ENCODE results near the gene CPE.
A peak's percentile ranks its signal among the peaks of the same experiment; 100 is the strongest.
"Not testable (repeated sequence)": the region's sequence is repeated elsewhere in the genome, so short reads cannot be mapped to it uniquely, and the experiment has no call there.

CPE gene

DNA sequence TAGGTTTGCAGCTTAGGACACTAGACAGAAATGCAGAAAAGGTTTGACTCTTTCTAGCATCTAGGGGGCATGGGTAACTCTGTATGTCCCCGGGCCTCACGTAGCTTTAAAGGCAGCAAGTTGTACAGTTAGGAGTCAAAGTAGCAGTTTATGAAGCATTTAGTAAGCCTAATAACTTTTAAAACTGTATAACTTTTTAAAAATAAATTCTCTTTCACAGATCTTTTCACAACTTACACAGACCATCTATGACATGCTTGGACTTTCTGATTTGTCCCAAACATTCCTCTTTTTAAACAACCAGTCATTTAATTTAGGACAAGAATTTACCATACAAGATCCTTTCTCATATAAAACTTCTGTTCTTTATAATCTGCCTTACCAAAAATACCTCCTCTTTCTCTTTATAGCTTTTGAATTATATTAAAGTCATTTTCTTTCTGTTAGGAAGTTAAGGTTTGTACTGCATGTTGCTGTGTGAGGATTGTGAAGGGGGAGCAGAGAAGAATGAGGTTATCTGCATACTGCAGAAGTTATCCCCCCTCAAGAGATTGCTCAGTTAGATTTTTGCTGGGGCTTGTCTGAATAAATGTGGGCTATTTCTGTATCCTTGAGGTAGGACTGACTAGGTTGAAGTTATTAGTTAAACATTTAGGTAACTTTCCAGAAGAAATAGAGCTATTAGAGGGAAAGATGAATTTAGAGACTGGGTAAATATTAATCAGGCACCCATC lies 94.3 kb downstream of the CPE start:
- no peak for DNase-seq

DNA sequence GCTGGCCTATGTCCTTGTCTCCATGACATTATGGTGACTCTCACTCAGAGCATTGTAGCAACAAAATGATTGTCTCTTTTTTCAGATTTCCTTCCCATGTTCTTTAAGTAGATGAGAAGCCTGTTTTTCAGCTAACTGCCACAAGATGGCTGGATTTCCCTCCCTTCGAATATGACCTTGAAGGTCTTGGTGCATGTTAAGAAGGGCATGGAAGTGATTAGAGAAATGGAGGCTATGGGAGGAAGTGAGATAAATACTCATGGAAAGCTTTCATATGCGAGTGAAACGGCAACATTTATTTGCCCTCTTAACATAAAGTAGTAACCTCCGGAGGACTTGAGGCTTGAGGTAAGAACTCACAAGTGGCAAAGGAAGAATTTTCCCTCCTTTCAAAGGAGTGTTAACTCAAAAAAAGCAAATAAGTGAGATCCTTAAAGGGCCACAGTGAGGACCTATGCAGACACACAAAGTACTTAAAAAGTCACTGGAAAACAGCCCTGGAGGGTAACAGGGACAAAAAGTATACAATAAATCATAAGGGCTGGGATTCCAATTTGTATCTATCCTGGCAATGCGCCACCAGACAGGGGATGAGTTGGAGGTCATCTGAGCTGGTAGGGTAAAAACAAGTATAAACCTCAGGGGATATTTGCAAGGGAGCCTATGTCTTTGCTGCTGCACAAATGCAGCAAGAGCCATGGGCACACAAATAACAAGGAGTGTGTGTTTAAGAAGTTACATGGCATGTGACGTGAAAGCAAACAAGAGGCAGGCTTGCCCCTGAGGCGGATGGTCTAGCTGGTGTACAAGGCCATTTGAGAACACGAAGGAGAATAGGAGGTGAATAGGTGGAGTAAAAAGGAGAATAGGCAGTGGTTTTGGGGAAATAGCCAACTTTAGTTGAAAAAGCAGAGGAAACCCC lies 96.2 kb downstream of the CPE start:
- DNase-seq = no peak

DNA sequence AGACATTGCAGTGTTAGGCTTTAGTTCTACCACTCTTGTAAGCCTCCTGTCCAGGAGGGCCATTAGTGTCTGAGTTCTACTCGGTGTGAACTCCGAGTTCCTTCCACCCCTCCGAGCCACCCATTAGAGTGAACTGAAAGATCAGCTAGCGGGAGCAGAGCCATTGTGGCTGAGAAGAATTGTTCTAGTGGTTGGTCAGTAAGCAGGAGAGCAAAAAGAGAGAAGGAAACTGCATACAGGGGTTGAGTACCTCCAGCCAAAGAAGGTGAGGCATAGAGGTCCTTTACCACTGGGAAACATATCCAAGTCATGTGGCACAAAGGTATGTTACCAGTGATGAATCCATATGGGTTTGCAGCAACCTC lies 96.9 kb downstream of the CPE start:
- DNase-seq = no peak

DNA sequence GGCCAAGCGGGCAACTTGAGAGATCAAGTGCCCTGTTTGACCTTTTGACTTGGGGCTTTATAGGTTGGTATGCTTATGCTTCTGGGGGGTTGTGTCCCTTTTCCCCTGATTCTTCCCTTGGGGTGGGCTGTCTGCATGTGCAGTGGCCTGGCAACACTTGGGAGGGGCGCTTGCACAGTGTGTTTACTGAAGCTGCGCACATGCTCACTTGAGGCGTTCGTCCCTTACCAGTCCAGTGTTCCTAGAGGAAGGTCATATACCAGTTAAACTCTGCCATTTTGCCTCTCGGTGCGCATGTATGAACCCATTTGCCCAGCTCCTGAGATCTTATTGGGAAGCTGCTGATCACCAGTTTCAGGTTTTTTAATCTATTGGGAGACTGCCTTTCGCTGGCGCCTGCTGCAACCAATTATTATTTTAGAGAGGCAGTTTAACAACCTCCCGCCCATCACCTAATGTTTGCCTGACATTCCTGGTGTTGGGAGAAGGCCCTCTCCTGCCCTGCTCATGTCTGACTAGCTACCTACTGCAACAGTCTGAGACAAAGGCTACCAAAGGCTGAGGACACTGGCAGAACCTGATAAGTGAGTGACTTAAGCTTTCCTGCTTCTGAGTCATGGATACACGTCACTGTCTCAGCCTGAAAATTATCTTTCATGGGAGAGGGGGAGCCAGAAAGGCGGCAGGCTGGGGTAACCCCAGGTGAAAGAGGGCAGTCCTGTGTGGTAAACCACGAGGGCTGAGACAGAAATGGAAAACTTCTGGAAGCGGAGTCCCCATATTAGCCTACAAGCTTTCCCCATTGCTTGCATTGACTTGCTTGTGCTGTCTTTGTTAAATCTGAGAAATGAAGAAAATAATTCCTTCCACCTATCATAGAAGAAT lies 97.6 kb downstream of the CPE start:
- DNase-seq = no peak

DNA sequence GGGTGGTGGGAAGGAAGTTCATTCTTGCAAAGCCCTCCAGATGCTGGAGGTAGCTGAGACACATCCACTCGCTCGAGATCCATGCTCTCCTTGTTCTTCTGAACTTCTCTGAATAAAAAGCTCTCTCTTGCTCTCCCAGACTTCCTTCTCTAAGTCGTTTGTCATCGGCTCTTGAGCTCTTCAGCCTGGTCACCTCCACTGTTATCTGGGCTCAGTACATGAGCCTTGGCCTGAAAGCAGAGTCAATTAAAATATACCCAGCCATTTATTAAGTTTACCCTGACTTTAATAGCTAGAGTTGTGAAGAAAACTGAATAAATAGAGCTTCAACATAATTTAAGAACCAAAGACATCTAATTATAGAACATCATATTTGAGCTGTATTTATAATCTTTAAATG lies 99.0 kb downstream of the CPE start:
- DNase-seq = no peak

DNA sequence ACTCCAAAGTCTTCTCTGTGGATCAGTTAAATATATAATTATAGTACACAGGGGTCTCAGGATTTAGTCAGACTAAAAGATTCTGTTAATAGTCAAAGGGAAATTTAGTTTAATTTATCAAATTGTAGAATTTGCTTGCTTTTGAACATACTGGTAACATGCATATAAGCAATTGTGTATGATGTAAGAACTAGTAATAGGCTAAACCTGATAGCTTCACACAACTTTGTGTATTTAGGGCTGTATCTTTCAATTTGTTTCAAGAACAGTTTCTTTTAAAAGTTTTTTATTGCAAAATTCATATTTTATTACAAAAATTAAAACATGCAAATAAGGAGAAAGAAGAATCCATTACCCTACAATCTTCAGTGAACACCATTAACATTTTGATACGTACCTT lies 99.5 kb downstream of the CPE start:
- no peak for DNase-seq

DNA sequence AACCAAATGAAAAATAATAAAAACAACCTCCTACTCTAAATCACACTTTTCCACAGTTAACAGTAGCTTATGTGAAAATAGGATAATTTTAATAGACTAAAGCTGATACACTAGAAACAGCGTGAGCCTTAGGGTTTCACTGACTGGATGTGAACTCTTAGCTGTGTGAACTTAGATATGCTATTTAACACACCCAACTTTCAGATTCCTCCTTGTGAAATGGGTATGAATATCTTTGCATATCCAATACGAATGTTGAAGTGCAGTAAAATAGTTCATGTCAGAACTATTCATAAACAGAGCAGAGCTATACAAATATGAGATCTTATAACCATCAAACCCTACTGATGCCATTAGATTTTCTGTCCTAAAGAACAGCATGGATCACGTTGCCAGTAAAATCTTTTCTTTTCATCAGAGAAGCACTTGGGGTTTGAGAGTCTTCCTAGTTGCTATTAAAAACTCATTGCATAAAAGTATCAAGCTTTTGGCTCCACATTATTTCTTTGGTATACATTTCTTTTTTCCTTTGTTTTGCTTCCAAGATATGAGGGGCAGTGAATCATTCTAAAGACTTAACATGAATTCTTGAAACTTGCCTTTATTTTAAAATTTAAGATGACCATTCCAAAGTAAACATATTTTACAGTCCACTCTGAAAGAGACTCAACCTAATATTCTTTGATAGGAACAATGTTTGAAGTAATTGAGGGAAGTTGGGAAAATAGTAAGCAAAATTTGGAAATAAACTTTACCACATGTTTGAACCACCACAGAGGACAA lies 102.4 kb downstream of the CPE start:
- no peak for DNase-seq

DNA sequence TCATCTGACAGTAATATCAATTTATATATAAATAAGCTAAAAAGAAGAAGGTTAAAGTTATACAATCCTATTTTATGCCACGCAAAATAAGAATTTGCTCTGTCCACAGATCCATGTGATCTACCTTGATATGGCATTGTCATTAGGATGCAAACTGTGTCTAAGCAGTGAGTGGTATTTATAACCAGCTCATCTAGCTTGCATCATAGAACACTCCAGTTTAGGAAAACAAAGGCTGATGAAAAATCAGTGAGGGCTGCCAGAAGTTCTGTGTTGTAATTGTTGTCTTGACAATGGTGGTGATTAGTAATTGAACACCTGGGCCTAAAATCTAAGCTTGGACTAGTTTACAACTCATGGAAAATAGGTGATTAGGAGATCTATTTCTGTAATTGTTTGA lies 111.0 kb downstream of the CPE start:
- peak; percentile 25 for DNase-seq

DNA sequence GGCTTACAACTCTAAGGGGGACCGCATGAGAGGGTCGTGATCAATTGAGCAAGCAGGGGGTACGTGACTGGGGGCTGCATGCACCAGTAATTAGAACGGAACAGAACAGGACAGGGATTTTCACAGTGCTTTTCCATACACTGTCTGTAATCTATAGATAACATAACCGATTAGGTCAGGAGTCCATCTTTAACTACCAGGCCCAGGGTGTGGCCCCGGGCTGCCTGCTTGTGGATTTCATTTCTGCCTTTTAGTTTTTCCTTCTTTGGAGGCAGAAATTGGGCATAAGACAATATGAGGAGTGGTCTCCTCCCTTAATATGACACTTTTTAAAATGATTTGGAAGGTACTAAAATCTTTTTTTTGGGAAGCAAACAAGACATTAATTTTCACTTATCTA lies 113.8 kb downstream of the CPE start:
- not testable (repeated sequence) for DNase-seq

DNA sequence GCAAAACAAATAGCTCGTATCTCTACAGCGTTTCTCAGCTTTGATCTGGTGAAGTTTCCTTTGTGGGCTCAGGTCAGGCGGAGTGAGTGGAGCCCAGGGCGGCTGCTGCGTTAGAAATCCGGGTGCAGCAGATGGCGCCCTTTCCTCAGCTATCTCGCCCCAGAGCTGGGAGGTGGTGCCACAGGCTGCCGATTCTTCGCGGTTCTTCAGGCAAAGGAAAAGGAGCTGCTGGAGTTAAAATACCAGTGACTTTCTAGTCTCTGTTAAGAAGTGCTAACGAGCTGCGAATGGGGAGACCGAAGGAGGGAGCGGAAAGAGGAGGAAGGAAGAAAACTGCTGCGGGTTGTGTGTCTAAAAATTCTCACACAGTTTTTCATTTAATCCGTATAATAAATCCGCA lies 114.6 kb downstream of the CPE start:
- no peak for DNase-seq

DNA sequence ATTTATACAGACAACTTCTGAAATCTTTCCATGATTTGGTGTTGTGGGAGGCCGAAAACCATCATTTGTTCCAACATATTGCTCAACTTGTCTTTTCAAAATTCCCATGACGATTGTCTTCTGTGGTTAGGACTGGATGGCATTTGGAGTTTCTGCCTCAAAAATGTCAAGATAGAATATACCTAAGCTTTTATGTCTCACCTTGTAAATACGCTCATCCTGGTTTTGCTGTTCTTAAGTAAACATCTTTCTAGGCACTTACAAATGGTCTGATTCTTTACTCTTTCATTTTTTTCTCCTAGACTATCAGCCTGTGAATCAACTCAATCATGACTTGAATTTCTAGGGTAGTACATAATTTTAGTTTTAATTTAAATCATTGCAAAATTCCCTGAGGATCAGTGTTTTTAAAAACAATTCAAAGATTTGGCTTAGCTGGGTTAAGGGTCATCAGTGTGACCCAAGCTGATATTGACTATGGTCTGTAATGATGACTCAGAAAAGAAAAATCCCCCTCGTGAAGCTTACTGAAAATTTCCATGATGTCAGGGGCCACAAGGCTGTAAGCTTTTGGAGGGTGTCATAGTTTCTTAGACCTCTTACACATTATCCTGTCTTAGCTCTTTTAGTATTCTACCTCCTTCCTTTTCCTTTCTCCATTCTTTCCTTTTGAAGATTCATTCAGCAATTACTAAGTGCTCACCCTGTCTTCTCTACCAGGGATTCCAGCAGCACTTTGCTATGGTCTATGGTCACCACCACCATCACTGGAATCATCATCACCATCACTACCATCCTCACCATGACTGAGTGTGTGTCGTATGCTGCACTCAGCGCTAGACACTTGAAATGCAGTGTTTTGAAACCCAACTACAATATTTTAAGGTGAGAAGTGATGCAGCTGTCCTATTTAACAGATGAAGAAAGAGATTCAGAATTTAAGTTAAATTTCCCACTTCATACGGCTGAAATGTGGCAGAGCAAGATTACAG lies 124.4 kb downstream of the CPE start:
- no peak for DNase-seq

DNA sequence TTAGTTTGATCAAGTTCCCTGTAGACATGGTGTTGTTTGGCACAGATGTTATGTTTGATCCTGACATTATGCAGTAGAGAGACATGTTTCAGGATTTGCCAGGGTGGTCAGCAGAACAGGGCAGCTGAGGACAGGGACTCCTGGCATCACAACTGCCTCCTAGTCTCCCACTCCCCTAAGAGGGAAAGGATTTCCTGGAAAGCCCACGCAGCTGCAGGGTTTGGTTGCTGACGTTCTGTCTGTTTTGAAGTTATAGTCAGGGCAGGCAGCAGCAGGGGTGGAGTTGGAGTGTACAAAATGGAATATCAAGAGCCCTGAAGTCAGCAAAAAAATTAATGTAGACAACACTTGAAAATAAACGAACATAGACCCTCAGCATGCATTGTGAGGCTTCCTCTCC lies 125.4 kb downstream of the CPE start:
- DNase-seq = no peak

DNA sequence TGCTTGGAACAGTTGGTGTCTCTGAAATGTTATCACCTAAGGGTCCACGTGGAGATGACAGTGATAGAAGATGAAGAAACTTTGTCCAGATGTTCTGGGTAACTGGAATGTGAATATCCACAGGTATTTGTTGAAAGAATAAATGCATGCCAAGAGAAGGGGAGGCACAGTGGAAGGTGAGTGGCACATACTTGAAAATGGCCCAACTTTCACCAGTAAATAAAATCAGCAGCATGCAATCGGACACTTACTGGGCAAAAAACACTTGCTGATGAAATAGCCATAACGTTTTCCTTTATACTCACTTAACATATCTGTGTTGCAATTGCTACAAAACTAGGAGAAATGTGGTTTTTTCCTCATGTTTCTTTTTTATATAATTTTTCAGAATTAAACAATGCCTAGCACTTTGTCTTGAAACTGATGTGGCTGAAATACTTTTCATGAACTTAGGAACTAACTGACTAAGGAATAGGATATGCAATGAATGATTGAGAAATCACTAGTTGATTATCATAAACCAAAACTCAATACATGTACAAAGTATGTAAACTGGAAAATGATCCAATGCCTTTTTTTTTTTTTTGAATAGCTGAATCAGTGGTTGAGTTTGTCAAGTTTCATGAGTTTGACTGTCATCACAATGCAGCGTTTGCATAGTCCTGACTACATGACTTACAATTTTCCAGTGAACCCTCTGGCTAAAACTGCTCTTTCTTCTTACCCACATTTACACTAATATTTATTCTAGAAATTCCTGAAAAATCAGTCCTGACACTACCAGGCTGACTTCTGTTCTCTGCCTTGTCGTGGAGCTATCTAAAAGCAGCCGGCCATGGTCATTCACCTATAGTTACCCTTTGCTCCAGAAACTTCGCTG lies 127.4 kb downstream of the CPE start:
- no peak for DNase-seq

DNA sequence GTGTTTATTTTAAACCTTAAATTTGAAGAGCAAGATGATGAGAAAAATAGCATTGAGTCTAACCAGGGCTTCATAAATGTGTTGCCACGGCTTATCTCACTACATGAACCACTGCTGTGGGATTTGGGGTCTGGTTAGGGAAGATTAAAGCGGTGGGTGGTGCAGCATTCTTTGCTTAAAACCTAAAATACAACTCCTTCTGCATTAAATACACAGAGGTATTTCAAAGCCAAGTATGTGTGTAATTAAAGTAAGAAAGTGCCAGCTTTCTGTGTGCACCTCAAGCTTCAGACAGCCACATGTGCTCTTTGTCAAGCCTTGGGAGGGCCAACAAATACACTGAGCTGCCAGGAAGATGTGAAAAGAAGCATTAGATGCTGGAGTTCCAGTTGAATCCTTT lies 128.0 kb downstream of the CPE start:
- no peak for DNase-seq

DNA sequence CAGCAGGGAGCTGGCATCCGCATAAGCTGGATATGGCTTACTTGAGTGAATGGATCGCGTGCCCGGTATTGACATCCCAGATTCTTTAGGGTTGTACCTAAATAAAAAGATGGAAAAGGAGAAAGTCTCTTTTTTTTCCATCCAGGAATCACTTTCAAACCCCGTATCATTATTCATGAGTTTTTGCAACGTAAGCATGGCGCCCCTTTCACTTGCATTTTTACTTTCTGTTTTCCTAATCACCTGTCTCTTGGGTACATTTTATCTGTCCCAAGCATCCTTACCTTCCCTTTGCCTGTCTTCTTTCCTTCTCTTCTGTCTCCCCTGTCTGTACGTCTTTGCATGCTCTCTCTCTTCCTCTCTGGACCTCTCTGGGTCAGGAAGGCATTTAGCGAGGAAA lies 128.6 kb downstream of the CPE start:
- DNase-seq = no peak

DNA sequence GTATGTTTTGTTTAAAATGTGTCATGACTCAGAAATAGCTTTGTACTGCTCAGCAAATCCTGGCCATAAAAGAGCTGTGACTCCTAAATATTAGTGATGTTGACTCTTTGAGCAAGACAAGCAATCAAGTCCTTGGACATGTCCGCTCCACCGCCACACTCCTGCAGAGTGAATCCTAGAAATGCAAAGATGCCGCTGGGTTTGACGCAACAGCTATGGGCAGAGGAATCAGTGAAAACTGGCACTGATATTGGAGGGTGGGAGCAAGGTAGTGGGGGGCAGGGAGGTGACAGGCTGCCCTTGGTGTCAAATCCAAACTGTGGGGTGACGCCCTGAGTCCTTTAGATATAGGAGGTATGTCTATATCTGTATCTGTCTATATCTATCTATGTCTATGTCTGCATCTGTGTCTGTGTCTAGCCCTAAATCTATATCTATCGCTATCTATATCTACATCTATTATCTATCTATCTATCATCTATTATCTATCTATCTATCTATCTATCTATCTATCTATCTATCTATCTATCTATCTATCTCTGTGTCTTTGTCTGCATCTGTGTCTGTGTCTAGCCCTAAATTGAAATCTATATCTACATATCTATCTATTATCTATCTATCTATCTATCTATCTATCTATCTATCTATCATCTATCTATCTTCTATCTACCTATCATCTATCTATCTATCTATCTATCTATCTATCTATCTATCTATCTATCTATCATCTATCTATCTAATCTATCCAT lies 129.7 kb downstream of the CPE start:
- no peak for DNase-seq

DNA sequence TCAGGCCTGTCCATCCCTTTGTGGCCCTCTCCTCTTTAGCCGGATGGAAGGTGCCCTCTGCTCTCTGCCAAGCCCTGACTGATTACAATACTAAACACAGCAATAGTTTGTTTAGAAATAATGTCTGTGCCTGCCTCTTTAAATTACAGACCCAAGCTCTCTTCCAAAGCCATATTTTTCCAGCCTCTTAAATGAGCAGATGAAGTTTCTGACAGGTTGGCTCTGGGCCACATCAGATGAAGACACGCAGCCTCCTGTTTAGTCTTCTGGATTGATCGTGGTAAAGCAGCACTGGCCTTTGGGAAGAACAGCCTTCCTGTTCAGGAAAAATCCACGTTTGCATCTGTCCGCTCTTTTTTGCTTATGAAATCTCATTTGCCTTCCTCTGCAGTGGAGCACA lies 133.6 kb downstream of the CPE start:
- DNase-seq = no peak

DNA sequence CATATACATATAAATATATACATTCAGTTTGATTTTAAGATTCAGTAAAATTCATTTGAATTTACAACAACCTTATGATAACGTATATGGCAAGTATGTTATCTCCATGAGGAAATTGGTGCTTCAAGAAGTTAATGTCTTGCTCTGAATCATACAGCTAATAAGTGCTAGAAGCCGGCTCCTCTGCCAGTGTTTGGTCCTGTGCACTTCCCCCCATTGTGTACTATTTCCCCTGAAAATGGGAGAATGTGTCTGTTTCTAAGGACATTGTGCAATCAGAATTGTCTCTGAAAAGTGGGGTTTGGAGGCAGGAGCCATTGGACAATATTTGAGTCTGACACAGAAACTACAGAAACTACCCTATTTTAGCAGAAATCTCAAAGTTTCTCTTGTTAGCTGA lies 135.9 kb downstream of the CPE start:
- DNase-seq = no peak

DNA sequence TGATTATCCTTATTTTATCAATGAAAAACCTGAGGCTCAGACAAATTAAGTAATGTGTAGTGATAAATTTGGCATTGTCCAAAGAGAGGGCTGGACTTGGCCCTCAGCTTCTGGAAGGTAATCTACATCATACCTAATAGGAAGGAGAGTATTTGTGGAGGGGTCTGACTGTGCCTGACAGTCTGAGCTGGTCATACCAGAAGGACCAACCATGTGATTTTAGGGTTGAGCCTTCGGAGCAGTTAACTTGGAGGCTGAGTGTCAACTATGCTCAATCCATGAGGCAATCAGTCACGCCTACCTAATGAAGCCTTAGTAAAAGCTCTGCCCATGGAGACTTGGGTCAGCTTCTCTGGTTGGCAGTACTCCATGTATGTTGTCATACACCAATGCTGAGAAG lies 136.4 kb downstream of the CPE start:
- no peak for DNase-seq

Data from NCI-H1436 (cell line).